Activated T-cell treated with anti-CD3 and anti-CD28 coated beads, Interleukin-2, amount 50 U/mL, for 24 hours (primary cell): ENCODE measurements around the gene DENND6B.

Experiments used
- DNase-seq: peaks from one replicate; pipeline ENCODE4 v3.0.0-alpha.2; 2020
- H3K27ac Mint-ChIP-seq: 2 replicates; pipeline ENCODE4 v1.8.0; 2020; ENCODE audit warnings: mild to moderate bottlenecking, mixed read lengths
- H3K27me3 Mint-ChIP-seq: 2 replicates; pipeline ENCODE4 v1.8.0; 2020; ENCODE audit warnings: mixed read lengths
- H3K36me3 Mint-ChIP-seq: 2 replicates; pipeline ENCODE4 v1.8.0; 2020; ENCODE audit warnings: low read depth, mixed read lengths
- H3K4me1 Mint-ChIP-seq: 2 replicates; pipeline ENCODE4 v1.8.0; 2020; ENCODE audit warnings: low read depth, mixed read lengths
- H3K4me3 Mint-ChIP-seq: 2 replicates; pipeline ENCODE4 v1.8.0; 2020; ENCODE audit warnings: mild to moderate bottlenecking, moderate library complexity, mixed read lengths
- H3K9me3 Mint-ChIP-seq: 2 replicates; pipeline ENCODE4 v1.8.0; 2020; ENCODE audit warnings: mixed read lengths

The DENND6B gene

DNA sequence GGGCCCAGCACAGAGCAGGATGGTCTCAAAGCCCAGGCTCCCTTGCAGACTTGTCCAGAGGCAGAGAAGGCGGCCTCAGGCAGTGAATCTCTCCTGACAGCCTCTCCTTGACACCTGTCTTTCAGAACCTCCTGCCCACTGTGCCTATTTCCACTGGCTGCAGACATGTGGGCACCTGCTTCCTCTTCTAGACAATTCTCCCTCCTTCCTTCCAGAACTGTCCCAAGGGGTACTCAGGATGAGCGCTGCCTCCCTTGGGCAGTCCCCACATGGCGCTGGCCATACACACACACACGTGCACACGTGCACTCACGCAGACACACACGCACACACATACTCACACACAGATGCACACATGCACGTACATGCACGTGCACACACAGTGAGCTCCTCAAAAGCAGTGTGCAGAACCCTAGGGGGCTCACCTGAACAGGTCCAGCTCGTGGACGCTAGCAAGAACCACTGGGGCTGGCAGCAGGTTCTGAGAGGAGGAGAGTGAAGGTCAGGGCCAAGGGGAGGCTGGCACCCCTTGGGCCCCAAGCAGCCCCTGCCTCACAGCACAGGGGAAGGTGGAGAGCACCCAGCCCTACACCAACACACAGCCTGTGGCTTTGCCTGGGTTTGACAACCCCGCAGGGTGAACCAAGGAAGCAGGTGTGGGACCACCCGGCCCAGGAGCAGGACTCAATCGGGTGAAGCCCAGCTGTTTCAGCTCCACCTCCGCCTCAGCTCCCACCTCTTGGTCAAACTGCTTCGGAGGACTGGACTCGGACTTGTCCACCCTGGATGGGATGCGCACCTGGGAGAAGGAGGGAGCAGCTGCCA, 11.3 kb downstream of the DENND6B start:
- Mint-ChIP-seq H3K4me1 (peaks cover 18% of the 10 kb centered on the region), H3K36me3 (no peaks in the 10 kb centered on the region), H3K27me3 (no peaks in the 10 kb centered on the region), H3K9me3 (no peaks in the 10 kb centered on the region), H3K27ac (peak overlapping the region; percentile 27), H3K4me3 (no peak overlapping the region)
- no peak for DNase-seq

DNA sequence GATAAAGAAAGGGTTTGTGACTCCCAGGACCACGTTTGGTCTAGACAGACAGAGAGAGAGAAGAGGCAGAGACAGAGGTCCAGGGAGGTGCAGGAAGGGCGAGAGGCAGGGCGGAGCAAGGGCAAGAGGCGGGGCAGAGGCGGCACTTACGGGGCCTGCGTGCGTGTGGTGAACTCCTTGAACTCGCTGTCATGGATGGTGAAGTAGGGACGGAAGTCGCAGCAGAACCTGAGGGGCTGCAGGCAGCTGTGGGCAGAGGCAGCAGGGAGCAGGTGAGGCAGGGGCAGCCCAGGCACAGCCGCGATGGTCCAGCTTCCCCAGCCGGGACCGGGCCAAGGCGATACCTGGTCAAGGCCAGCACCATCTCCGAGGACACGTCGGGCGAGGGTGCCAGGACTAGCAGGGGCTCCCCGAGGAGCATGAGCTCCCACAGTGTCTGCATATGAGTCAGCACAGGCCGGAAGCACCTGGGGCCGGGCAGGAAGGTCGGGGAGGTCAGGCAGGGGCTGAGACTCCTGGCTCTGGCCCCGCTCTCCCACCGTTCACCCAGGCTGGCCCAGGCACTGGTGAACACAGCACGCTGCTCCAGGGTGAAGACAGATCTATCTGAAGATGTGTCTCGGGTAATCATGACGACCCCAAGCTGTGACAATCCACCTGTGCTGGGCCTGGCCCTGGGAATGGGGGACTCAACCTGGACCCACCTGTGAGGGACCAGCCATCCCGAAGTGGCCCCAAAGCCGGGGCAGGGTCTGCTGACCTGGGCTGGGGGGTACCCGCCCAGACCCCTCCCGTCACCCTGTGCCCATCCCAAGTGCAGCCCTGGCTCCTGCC, 12.1 kb downstream of the DENND6B start:
- H3K9me3 Mint-ChIP-seq = no peaks in the 10 kb centered on the region
- H3K27me3 Mint-ChIP-seq = no peaks in the 10 kb centered on the region
- H3K4me3 Mint-ChIP-seq = peak overlapping the region; percentile 81
- H3K4me1 Mint-ChIP-seq = peaks cover 18% of the 10 kb centered on the region
- H3K36me3 Mint-ChIP-seq = no peaks in the 10 kb centered on the region
- peak; percentile 85 for DNase-seq
- H3K27ac Mint-ChIP-seq = peak overlapping the region; percentile 91

DNA sequence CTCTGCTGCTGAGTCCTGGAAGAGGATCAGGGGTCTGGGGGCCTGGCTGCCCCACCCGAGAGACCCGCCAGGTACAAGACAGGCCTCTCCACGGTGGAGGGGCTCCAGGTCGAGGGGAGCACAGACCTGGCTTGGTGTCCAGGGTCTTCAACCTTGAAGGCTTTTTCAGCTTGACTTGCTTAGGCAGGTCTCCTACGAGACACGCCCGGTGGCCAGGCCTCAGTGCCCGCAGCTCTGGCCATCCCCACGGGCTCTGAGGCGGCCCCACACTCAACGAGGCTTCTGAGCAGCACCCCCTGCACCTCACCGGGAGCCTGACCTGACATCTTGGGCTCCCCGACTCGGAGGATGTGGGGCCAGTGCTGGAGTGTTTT, 12.7 kb downstream of the DENND6B start:
- H3K27ac Mint-ChIP-seq = peak overlapping the region; percentile 91
- H3K4me3 Mint-ChIP-seq = peak overlapping the region; percentile 81

DNA sequence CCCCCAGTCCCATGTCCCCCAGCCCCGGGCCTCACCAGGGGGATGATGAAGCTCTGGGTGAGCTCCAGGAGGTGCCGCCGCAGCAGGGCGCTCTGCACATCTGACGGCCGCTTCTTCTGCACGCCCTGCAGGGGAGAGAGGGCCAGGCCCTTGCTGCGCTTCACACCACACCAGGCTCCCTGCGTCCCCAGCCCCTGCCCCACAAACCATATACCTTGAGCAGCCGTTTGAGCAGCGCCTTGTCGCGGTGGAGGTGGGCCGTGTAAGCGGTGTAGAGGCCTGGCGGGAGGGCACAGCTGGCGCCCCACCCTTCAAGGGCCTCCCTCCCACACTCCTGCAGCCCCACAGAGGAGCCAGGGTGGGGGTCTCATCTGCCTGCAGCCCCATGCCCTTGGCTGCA, 13.2 kb downstream of the DENND6B start:
- no peak for DNase-seq
- Mint-ChIP-seq H3K4me3 (peak overlapping the region; percentile 81), H3K27me3 (peaks cover 3% of the 10 kb centered on the region), H3K4me1 (peaks cover 18% of the 10 kb centered on the region), H3K36me3 (no peaks in the 10 kb centered on the region), H3K27ac (peak overlapping the region; percentile 69), H3K9me3 (no peaks in the 10 kb centered on the region)

More for the DNA sequence above, 12.7 kb downstream of the DENND6B start:
- DNase-seq = no peak
- no peaks in the 10 kb centered on the region for H3K9me3 Mint-ChIP-seq
- H3K36me3 Mint-ChIP-seq = no peaks in the 10 kb centered on the region
- H3K4me1 Mint-ChIP-seq = peaks cover 18% of the 10 kb centered on the region
- H3K27me3 Mint-ChIP-seq = no peaks in the 10 kb centered on the region

DNA sequence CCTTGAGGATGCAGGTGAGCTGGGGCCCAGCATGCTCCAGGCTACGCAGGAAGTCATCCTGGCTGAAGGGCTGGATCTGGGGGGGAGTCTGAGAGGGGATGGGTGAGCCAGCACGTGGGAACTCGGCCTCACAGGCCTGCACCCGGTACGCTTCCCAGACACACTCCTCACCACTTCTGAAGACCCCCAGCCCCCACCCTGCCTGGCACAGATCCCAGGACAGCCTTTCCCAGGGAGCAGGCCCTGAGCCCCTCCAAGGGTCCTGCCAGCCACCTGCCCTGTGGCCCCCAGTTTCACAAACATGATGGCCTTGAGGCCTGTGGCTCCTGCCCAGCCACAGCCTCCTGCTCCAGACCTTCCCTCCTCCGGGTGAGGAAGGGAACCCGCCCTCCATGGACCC, 13.8 kb downstream of the DENND6B start:
- Mint-ChIP-seq H3K36me3 (no peaks in the 10 kb centered on the region), H3K4me1 (peaks cover 18% of the 10 kb centered on the region)
- no peak for DNase-seq

DNA sequence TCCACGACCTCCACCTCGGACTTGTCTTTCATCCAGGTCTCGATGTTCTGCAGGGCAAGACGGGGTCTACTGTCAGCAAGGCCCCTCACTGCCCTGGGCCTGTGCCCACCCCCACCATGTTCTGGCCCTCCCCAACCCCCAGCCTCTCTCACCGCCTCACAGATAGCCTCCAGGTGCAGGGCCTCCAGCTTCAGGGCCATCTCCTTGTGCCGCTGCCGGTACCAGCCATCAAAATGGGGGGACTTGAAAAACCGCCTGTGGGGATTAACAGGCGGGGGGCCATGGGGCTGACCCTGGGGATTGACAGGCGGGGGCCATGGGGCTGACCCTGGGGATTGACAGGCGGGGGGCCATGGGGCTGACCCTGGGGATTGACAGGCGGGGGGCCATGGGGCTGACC, 14.4 kb downstream of the DENND6B start:
- H3K4me1 Mint-ChIP-seq = peaks cover 18% of the 10 kb centered on the region
- H3K36me3 Mint-ChIP-seq = no peaks in the 10 kb centered on the region
- H3K4me3 Mint-ChIP-seq = no peak overlapping the region
- H3K27me3 Mint-ChIP-seq = peaks cover 6% of the 10 kb centered on the region
- no peak overlapping the region for H3K27ac Mint-ChIP-seq
- DNase-seq = no peak
- no peaks in the 10 kb centered on the region for H3K9me3 Mint-ChIP-seq

More for the DNA sequence above, 13.8 kb downstream of the DENND6B start:
- peaks cover 6% of the 10 kb centered on the region for H3K27me3 Mint-ChIP-seq
- H3K4me3 Mint-ChIP-seq = no peak overlapping the region
- no peaks in the 10 kb centered on the region for H3K9me3 Mint-ChIP-seq
- H3K27ac Mint-ChIP-seq = no peak overlapping the region

DNA sequence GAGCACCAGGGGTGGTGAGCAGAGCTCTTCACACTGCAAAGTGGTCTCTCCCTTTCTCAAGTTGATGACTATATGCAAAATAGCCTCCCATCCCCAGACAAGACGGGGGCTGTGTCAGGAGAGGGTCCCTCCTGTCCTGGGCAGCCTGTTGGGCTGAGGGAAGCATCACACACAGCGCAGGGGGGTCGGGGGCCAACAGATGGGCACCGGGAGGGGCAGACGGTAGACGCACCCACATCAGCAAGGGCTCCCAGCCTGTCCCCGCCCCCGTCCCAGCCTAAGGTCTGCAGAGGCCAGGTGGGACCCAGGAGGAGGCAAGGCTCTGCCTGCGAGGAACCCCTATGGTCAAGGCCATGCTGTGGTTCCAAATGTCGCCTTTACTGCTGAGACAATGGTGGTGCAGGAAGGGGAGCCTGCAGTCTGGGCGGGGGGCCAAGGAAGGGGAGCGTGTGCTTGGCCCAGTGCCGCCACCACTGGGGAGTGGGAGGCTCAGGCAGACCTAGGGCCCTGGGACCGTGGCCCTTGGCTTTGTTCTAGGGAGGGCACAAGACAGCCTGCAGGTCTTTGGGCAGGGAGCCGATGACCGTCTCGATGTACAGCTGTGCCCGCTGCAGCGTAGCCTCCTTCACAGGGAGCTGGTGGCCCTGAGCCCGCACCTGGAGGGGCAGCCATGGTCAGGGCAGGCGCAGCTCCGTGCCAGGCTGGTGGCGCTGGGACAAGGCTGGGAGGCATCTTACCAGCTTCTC, 15.0 kb downstream of the DENND6B start:
- Mint-ChIP-seq H3K27me3 (peaks cover 6% of the 10 kb centered on the region), H3K9me3 (no peaks in the 10 kb centered on the region), H3K4me1 (peaks cover 18% of the 10 kb centered on the region), H3K4me3 (no peak overlapping the region), H3K36me3 (no peaks in the 10 kb centered on the region), H3K27ac (no peak overlapping the region)
- no peak for DNase-seq

DNA sequence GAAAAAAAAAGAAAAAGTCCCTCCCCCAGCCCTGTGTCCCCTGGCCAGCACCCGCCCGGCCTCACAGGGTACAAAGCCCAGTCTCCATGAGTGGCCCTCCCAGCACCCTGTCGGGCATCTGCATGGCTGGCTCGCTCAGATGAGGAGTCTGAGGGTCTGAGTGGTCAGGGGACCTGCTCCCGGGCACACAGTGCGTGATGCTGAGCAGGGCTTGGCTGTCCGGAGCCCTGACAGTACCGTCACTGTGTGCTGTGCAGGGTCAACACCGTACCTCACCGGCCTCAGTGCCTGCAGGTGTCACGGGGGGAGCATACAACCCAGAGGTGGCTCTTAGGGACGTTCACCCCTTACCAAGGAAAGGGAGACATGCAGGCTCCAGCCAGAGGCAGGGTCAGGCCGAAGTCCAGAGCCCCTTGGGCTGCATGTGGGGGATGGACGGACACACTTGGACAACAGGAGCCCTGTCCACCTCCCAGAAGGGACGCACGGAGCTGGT, 15.8 kb downstream of the DENND6B start:
- DNase-seq = no peak
- peaks cover 10% of the 10 kb centered on the region for H3K27me3 Mint-ChIP-seq
- H3K4me3 Mint-ChIP-seq = no peak overlapping the region
- no peaks in the 10 kb centered on the region for H3K36me3 Mint-ChIP-seq
- no peak overlapping the region for H3K27ac Mint-ChIP-seq
- H3K9me3 Mint-ChIP-seq = no peaks in the 10 kb centered on the region
- H3K4me1 Mint-ChIP-seq = peaks cover 22% of the 10 kb centered on the region

DNA sequence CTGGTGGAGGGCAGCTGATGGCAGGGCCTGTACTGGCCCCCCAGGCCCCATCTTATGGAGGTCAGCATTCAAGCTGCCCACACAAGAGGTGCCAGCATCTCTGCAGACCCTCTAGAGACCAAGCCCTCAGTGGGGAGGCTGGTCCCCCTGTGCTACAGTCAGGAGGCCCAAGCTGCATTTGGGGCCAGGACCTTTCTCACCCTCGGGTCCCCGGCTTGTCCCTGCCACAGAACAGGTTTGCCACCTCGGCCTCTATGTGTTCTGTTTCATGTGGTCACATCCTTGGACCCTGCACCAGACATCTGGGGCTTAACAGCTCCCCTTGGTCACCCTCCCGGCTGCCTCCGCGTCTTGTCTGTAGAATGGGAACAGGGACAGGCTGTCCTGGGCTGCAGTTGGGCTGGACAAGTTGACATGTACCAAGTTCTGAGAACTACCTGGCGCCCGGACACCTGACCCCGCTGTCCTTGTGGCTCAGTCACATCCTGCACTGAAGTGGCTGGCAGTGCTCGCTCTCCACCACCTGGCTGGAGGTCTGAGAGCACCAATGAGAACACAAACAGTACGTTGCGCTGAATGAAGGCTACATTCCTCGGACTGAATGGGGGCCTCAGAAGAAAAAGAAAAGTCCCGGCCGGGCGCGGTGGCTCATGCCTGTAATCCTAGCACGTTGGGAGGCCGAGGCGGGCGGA, 16.6 kb downstream of the DENND6B start:
- peaks cover 16% of the 10 kb centered on the region for H3K27me3 Mint-ChIP-seq

DNA sequence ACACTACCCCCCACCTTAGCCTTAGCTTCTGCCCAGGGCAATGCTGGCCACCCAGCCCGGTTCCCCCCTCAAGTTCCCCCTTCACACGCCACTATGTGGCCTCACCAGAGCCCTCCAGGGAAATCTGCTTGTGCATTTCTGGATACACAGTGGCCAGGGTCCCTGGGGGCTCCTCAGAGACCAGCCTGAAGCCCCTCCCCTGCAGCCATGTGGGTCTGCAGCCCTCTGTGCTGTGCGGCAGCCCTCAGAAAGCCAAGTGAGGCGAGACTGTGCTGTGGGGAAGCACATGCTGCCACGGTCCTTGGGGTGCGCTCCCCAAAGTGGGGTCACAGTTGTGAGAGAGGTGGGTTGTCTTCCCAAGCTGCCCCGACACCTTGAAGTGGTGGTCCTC, 17.2 kb downstream of the DENND6B start:
- Mint-ChIP-seq H3K4me1 (peaks cover 17% of the 10 kb centered on the region), H3K36me3 (no peaks in the 10 kb centered on the region), H3K27me3 (peaks cover 21% of the 10 kb centered on the region), H3K4me3 (no peak overlapping the region), H3K9me3 (no peaks in the 10 kb centered on the region), H3K27ac (no peak overlapping the region)
- no peak for DNase-seq

More for the DNA sequence above, 16.6 kb downstream of the DENND6B start:
- H3K9me3 Mint-ChIP-seq = no peaks in the 10 kb centered on the region
- no peak overlapping the region for H3K4me3 Mint-ChIP-seq
- H3K36me3 Mint-ChIP-seq = no peaks in the 10 kb centered on the region
- no peak for DNase-seq
- H3K27ac Mint-ChIP-seq = no peak overlapping the region
- H3K4me1 Mint-ChIP-seq = peaks cover 21% of the 10 kb centered on the region

DNA sequence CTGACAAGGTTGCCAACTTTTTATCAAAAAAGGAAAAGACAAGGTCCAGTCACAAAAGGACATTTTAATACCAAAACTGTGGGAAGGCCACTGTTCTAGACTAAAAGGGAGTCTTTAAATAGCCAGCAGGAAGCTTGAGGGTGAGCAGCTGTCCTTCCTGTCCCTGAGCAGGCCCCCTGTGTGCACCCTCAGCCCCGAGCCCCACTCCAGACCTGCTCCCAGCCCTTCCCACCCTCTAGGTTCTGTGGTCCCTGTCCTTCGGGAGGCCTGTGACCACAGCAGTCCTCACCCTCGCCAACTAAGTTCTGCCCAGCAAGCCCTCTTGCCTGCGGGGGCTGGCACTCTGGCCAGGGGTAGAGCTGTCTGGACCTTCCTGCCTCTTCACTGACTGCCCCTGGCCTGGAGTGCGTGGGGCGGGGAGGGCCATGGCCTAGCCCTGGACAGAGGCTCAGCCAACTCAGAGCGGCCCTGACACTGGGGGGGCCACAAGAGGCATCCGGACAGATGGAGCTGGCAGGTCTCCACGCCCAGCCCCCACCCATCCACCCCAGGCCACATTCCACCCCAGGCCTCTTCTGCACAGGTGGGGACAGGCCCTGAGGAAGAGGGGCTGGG, 17.7 kb downstream of the DENND6B start:
- Mint-ChIP-seq H3K9me3 (no peaks in the 10 kb centered on the region), H3K27me3 (peaks cover 25% of the 10 kb centered on the region), H3K4me1 (peaks cover 12% of the 10 kb centered on the region), H3K27ac (no peak overlapping the region), H3K4me3 (no peak overlapping the region), H3K36me3 (no peaks in the 10 kb centered on the region)
- DNase-seq = no peak

DNA sequence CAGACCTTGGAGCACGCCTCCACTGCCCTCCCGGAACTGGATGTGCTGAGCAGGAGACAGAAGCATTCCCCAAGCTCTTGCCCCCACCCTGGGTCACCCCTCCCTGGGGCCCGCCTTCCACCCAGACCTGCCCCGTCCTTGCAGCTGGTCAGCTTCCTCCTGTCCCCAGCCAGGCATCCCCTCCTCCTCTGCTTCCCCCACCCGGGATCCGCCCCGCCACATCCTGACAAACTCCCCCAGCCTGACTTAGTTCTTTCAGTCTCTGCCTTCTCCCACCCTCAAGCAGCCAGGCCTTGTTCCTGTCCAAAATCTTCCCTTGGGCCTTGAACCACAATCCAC, 18.2 kb downstream of the DENND6B start:
- H3K27ac Mint-ChIP-seq = no peak overlapping the region
- peaks cover 27% of the 10 kb centered on the region for H3K27me3 Mint-ChIP-seq
- peaks cover 7% of the 10 kb centered on the region for H3K4me1 Mint-ChIP-seq
- no peak for DNase-seq
- H3K9me3 Mint-ChIP-seq = no peaks in the 10 kb centered on the region
- H3K4me3 Mint-ChIP-seq = no peak overlapping the region
- H3K36me3 Mint-ChIP-seq = no peaks in the 10 kb centered on the region

DNA sequence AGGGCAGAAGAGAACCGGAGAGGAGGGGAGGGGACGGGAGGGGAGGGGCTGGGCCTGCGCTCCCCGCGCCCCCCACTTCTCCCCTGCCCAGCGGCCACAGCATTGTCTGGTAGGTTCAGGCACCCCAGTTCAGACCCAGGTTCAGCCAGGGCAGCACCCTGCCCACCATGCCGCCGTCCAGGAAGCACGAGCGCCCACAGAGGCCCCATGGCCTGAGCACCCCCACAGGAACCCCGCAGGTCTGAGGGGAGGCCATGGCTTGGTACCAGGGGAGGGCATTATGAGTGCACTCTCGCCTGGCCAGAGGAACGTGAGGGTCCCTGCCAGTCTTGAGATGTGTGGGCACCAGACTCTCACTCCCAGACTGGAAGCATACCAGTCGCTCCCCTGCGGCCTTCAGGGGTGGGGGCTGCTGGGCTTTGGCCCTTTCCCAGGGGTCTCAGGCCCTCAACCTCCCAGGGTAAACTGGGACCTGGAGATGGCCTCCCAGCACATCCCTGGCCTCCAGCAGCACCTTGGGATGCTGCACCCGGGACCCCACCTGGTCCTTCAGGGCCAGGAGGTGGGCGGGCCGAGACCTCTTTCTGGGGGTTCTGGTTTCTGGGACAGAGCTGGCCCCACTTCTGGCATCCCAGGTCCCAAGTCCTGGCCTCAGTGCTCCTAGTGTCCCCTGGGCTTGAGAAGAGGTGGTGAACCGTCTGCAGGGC, 18.8 kb downstream of the DENND6B start:
- Mint-ChIP-seq H3K27ac (no peak overlapping the region), H3K27me3 (peaks cover 30% of the 10 kb centered on the region), H3K4me1 (peaks cover 6% of the 10 kb centered on the region)

More for the DNA sequence above, 18.8 kb downstream of the DENND6B start:
- no peak for DNase-seq
- Mint-ChIP-seq H3K9me3 (no peaks in the 10 kb centered on the region), H3K36me3 (no peaks in the 10 kb centered on the region), H3K4me3 (no peak overlapping the region)
